ENCODE results near the gene TUBB4A. TPM values are rescaled to one million over a fixed set of nuclear protein-coding genes. Genes with fewer than 3 reads are reported as not detected.
"Not testable (repeated sequence)": the region's sequence is repeated elsewhere in the genome, so short reads cannot be mapped to it uniquely, and the experiment has no call there.

Gene TUBB4A
- polyA plus RNA-seq, 4 donors = 0.53 to 5.8 (median 1.1) TPM; not detected in 1

- H3K36me3 ChIP-seq (ENCODE audit: control insufficient read depth in 3 of 3, insufficient read depth in 2 of 3, low read depth in 1 of 3, low read length in 3 of 3); H3K9me3 ChIP-seq (ENCODE audit: control insufficient read depth in 2 of 2, insufficient read depth in 1 of 2, low read depth in 1 of 2, low read length in 1 of 2); H3K4me1 ChIP-seq (ENCODE audit: control insufficient read depth in 3 of 3, insufficient read depth in 2 of 3, low read depth in 1 of 3, low read length in 2 of 3); H3K4me3 ChIP-seq (ENCODE audit: low read depth in 1 of 3, low read length in 3 of 3); FAIRE-seq; H3K27me3 ChIP-seq (ENCODE audit: control insufficient read depth in 3 of 3, insufficient read depth in 3 of 3, low read length in 3 of 3); H3K27ac ChIP-seq (ENCODE audit: low read depth in 1 of 3, low read length in 2 of 3); DNase-seq: not testable (repeated sequence)
- 73 to 83% (median 80%) methylated on average over 9 of the region's 9 CpGs for WGBS, 3 donors
Measured at GRCh38 chr19:6508028-6508771, 6.1 kb upstream of the TUBB4A start.

GRCh38 chr19:6503407-6504201 lies 1.5 kb upstream of the TUBB4A start:
- DNase-seq (no peak), FAIRE-seq (no peak)
- no peaks in the 10 kb centered on the region for H3K9me3 ChIP-seq (ENCODE audit: control insufficient read depth in 2 of 2, insufficient read depth in 1 of 2, low read depth in 1 of 2, low read length in 1 of 2)
- peaks cover 2 to 37% (median 12%) of the 10 kb centered on the region in 3 donors for H3K27me3 ChIP-seq (ENCODE audit: control insufficient read depth in 3 of 3, insufficient read depth in 3 of 3, low read length in 3 of 3)
- WGBS, 3 donors = 70 to 78% (median 70%) methylated on average over 9 of the region's 9 CpGs
- no peaks in the 10 kb centered on the region for H3K36me3 ChIP-seq (ENCODE audit: control insufficient read depth in 3 of 3, insufficient read depth in 2 of 3, low read depth in 1 of 3, low read length in 3 of 3)
- H3K4me3 ChIP-seq (ENCODE audit: low read depth in 1 of 3, low read length in 3 of 3) = no peak overlapping the region
- H3K4me1 ChIP-seq (ENCODE audit: control insufficient read depth in 3 of 3, insufficient read depth in 2 of 3, low read depth in 1 of 3, low read length in 2 of 3) = no peaks in the 10 kb centered on the region
- no peak overlapping the region for H3K27ac ChIP-seq (ENCODE audit: low read depth in 1 of 3, low read length in 2 of 3)

- FAIRE-seq (no peak), DNase-seq (no peak)
- Histone ChIP-seq H3K9me3 (ENCODE audit: control insufficient read depth in 2 of 2, insufficient read depth in 1 of 2, low read depth in 1 of 2, low read length in 1 of 2) (no peaks in the 10 kb centered on the region), H3K27me3 (ENCODE audit: control insufficient read depth in 3 of 3, insufficient read depth in 3 of 3, low read length in 3 of 3) (peaks cover 2 to 37% (median 12%) of the 10 kb centered on the region in 3 donors), H3K4me1 (ENCODE audit: control insufficient read depth in 3 of 3, insufficient read depth in 2 of 3, low read depth in 1 of 3, low read length in 2 of 3) (no peaks in the 10 kb centered on the region), H3K4me3 (ENCODE audit: low read depth in 1 of 3, low read length in 3 of 3) (no peak overlapping the region), H3K27ac (ENCODE audit: low read depth in 1 of 3, low read length in 2 of 3) (no peak overlapping the region), H3K36me3 (ENCODE audit: control insufficient read depth in 3 of 3, insufficient read depth in 2 of 3, low read depth in 1 of 3, low read length in 3 of 3) (no peaks in the 10 kb centered on the region)
- WGBS, 3 donors = 57 to 69% (median 64%) methylated on average over 24 of the region's 24 CpGs
Measured at GRCh38 chr19:6500837-6501739, 1.0 kb downstream of the TUBB4A start.

- Histone ChIP-seq H3K9me3 (ENCODE audit: control insufficient read depth in 2 of 2, insufficient read depth in 1 of 2, low read depth in 1 of 2, low read length in 1 of 2) (no peaks in the 10 kb centered on the region), H3K4me3 (ENCODE audit: low read depth in 1 of 3, low read length in 3 of 3) (no peak overlapping the region), H3K4me1 (ENCODE audit: control insufficient read depth in 3 of 3, insufficient read depth in 2 of 3, low read depth in 1 of 3, low read length in 2 of 3) (no peaks in the 10 kb centered on the region), H3K36me3 (ENCODE audit: control insufficient read depth in 3 of 3, insufficient read depth in 2 of 3, low read depth in 1 of 3, low read length in 3 of 3) (no peaks in the 10 kb centered on the region), H3K27me3 (ENCODE audit: control insufficient read depth in 3 of 3, insufficient read depth in 3 of 3, low read length in 3 of 3) (peaks cover 2 to 37% (median 12%) of the 10 kb centered on the region in 3 donors), H3K27ac (ENCODE audit: low read depth in 1 of 3, low read length in 2 of 3) (no peak overlapping the region)
- DNase-seq = no peak
- 50 to 69% (median 66%) methylated on average over 17 of the region's 17 CpGs for WGBS, 3 donors
- FAIRE-seq = no peak
Measured at GRCh38 chr19:6499052-6499790, 2.9 kb downstream of the TUBB4A start.

GRCh38 chr19:6498294-6499036 lies 3.6 kb downstream of the TUBB4A start:
- H3K36me3 ChIP-seq (ENCODE audit: control insufficient read depth in 3 of 3, insufficient read depth in 2 of 3, low read depth in 1 of 3, low read length in 3 of 3) = no peaks in the 10 kb centered on the region
- DNase-seq (no peak), FAIRE-seq (no peak)
- H3K4me1 ChIP-seq (ENCODE audit: control insufficient read depth in 3 of 3, insufficient read depth in 2 of 3, low read depth in 1 of 3, low read length in 2 of 3) = no peaks in the 10 kb centered on the region
- H3K4me3 ChIP-seq (ENCODE audit: low read depth in 1 of 3, low read length in 3 of 3) = no peak overlapping the region
- no peak overlapping the region for H3K27ac ChIP-seq (ENCODE audit: low read depth in 1 of 3, low read length in 2 of 3)
- H3K27me3 ChIP-seq (ENCODE audit: control insufficient read depth in 3 of 3, insufficient read depth in 3 of 3, low read length in 3 of 3) = peaks cover 2 to 35% (median 12%) of the 10 kb centered on the region in 3 donors
- H3K9me3 ChIP-seq (ENCODE audit: control insufficient read depth in 2 of 2, insufficient read depth in 1 of 2, low read depth in 1 of 2, low read length in 1 of 2) = no peaks in the 10 kb centered on the region
- WGBS, 3 donors = 51 to 69% (median 55%) methylated on average over 7 of the region's 7 CpGs

- DNase-seq (no peak), FAIRE-seq (no peak)
- Histone ChIP-seq H3K9me3 (ENCODE audit: control insufficient read depth in 2 of 2, insufficient read depth in 1 of 2, low read depth in 1 of 2, low read length in 1 of 2) (peaks cover 0 to 6% of the 10 kb centered on the region in 2 donors), H3K27ac (ENCODE audit: low read depth in 1 of 3, low read length in 2 of 3) (no peak overlapping the region), H3K4me1 (ENCODE audit: control insufficient read depth in 3 of 3, insufficient read depth in 2 of 3, low read depth in 1 of 3, low read length in 2 of 3) (no peaks in the 10 kb centered on the region), H3K4me3 (ENCODE audit: low read depth in 1 of 3, low read length in 3 of 3) (no peak overlapping the region), H3K27me3 (ENCODE audit: control insufficient read depth in 3 of 3, insufficient read depth in 3 of 3, low read length in 3 of 3) (peaks cover 1 to 14% (median 5%) of the 10 kb centered on the region in 3 donors), H3K36me3 (ENCODE audit: control insufficient read depth in 3 of 3, insufficient read depth in 2 of 3, low read depth in 1 of 3, low read length in 3 of 3) (no peaks in the 10 kb centered on the region)
- 95 to 96% (median 95%) methylated on average over 19 of the region's 19 CpGs for WGBS, 3 donors
Measured at GRCh38 chr19:6495947-6496346, 6.2 kb downstream of the TUBB4A start.

GRCh38 chr19:6494438-6495036 lies 7.6 kb downstream of the TUBB4A start:
- Histone ChIP-seq H3K4me3 (ENCODE audit: low read depth in 1 of 3, low read length in 3 of 3) (no peak overlapping the region), H3K27ac (ENCODE audit: low read depth in 1 of 3, low read length in 2 of 3) (no peak overlapping the region), H3K27me3 (ENCODE audit: control insufficient read depth in 3 of 3, insufficient read depth in 3 of 3, low read length in 3 of 3) (peaks cover 0 to 4% (median 2%) of the 10 kb centered on the region in 3 donors), H3K4me1 (ENCODE audit: control insufficient read depth in 3 of 3, insufficient read depth in 2 of 3, low read depth in 1 of 3, low read length in 2 of 3) (no peaks in the 10 kb centered on the region), H3K36me3 (ENCODE audit: control insufficient read depth in 3 of 3, insufficient read depth in 2 of 3, low read depth in 1 of 3, low read length in 3 of 3) (no peaks in the 10 kb centered on the region), H3K9me3 (ENCODE audit: control insufficient read depth in 2 of 2, insufficient read depth in 1 of 2, low read depth in 1 of 2, low read length in 1 of 2) (peaks cover 0 to 6% of the 10 kb centered on the region in 2 donors)
- FAIRE-seq = no peak
- 53 to 75% (median 68%) methylated on average over 8 of the region's 8 CpGs for WGBS, 3 donors
- DNase-seq = no peak
